Transverse colon (tissue), 4 donors: Measurements from ENCODE around the gene PTPN6. TPM values are rescaled to one million over a fixed set of nuclear protein-coding genes. Genes with fewer than 3 reads are reported as not detected.
A peak's percentile ranks its signal among the peaks of the same experiment; 100 is the strongest.

Experiments used
- DNase-seq: peaks from one replicate; pipeline ENCODE4 v3.0.0-alpha.2; 2019
- H3K27ac ChIP-seq, 4 donors: fragments of 200-600 bp; sonication (generic); 2 replicates each; pipeline ENCODE4 v1.5.1; 2016 to 2018; ENCODE audit warnings: inconsistent platforms in 4 of 4
- H3K27me3 ChIP-seq: fragments of 200-600 bp; sonication (generic); 2 replicates; pipeline ENCODE4 v1.5.1; 2017; ENCODE audit warnings: inconsistent platforms
- H3K36me3 ChIP-seq, 4 donors: fragments of 200-600 bp; sonication (generic); 2 replicates each; pipeline ENCODE4 v1.5.1; 2017 to 2019; ENCODE audit warnings: inconsistent platforms in 4 of 4
- H3K4me1 ChIP-seq, 4 donors: fragments of 200-600 bp; sonication (generic); 2 replicates each; pipeline ENCODE4 v1.5.1; 2017 to 2020; ENCODE audit warnings: inconsistent platforms in 4 of 4
- H3K4me3 ChIP-seq, 4 donors: fragments of 200-600 bp; sonication (generic); 1 replicate in 1 of 4; 2 replicates in 3 of 4; pipeline versions ENCODE4 v1.5.1 to v1.6.1; 2017 to 2019; ENCODE audit warnings: inconsistent platforms in 4 of 4
- H3K9me3 ChIP-seq, 2 donors: fragments of 200-600 bp; sonication (generic); 2 replicates each; pipeline ENCODE4 v1.5.1; 2017 to 2019; ENCODE audit warnings: inconsistent platforms in 2 of 2
- CTCF ChIP-seq, 5 experiments: fragments of 200-600 bp in 3 of 5; fragments of 450-650 bp in 2 of 5; sonication (generic) in 3 of 5; IDR thresholded peaks; 1 replicate in 2 of 5; 2 replicates in 3 of 5; pipeline ENCODE4 v1.5.1; 2016 to 2017; ENCODE audit warnings: antibody characterized with exemption in 5 of 5, inconsistent platforms in 3 of 5, mild to moderate bottlenecking in 2 of 5, moderate library complexity in 1 of 5
- EP300 ChIP-seq: sonication (generic); formaldehyde crosslinking; IDR thresholded peaks from one replicate; pipeline ENCODE4 v1.6.1; 2017; ENCODE audit warnings: antibody characterized with exemption, low read depth
- POLR2A ChIP-seq: fragments of 450-650 bp; IDR thresholded peaks from one replicate; pipeline ENCODE4 v1.6.1; 2016; ENCODE audit warnings: antibody characterized with exemption, mild to moderate bottlenecking, moderate library complexity
- POLR2AphosphoS5 ChIP-seq, 3 donors: sonication (generic); formaldehyde crosslinking; IDR thresholded peaks; one replicate each; pipeline ENCODE4 v1.6.1; 2016; ENCODE audit warnings: antibody characterized with exemption in 3 of 3
- WGBS, 2 donors: methylation state at CpG; one replicate each; pipeline ENCODE4 v1.1.5; 2018; ENCODE audit warnings: low coverage in 1 of 2; 5-methylcytosine and 5-hydroxymethylcytosine counted together
- in situ Hi-C, 4 donors: fragments of 200-750 bp; cut with MboI; loops; one replicate each; pipeline versions ENCODE4 v1.15.0 to v1.15.1; 2017; ENCODE audit warnings: low sequenced_read_pairs in 3 of 4, low pct_ligation_motif_present in 1 of 4, low pct_unique_long_range_greater_than_20kb in 1 of 4
- intact Hi-C: fragments of 100-400 bp; cut with DNase I; formaldehyde crosslinking; loops from one replicate; pipeline ENCODE4 v1.15.1; 2023; ENCODE audit warnings: low total_unique reads
- total RNA-seq, 4 donors: library from RNA; depleted of rRNA; stranded (reverse); fragments of >200 nt; gene quantifications; one replicate each; pipeline ENCODE4 v1.1.0, GENCODE V29; 2016

Gene PTPN6
- total RNA-seq, 4 donors from 2014 or later: 21.7 to 49.0 (median 36.1) TPM

- Histone ChIP-seq H3K9me3 (no peaks in the 10 kb centered on the region), H3K36me3 (no peaks in the 10 kb centered on the region), H3K27me3 (peaks cover under 1% of the 10 kb centered on the region), H3K4me1 (peaks cover 10 to 21% (median 16%) of the 10 kb centered on the region in 4 donors), H3K4me3 (no peak overlapping the region), H3K27ac (no peak overlapping the region)
- no peak for DNase-seq
- in situ Hi-C loops (loop anchor here in 1 of 4 donors (25.0 kb wide), 1 partner anchor 193 kb away; the partner anchor contains the start of gene C1RL), intact Hi-C loops (no loop called here)
- WGBS, 2 donors: 70% methylated on average over 7 of the region's 7 CpGs; no CpG with 5 or more reads in 1 of the 2 donors
- TF ChIP-seq POLR2AphosphoS5 (IDR thresholded peaks at IDR 0.05) (no peak), POLR2A (no peak), EP300 (no peak), CTCF (IDR thresholded peaks at IDR 0.05) (no peak)
These were observed 31.6 kb upstream of the PTPN6 start for GRCh38 chr12:6919588-6919987.

- 90% methylated on average over 7 of the region's 7 CpGs; no CpG with 5 or more reads in 1 of the 2 donors for WGBS, 2 donors
- intact Hi-C loops (no loop called here), in situ Hi-C loops (loop anchor here in 1 of 4 donors (25.0 kb wide), 1 partner anchor 191 kb away; the partner anchor contains the start of gene C1RL)
- H3K36me3 ChIP-seq: no peaks in the 10 kb centered on the region
- H3K9me3 ChIP-seq: no peaks in the 10 kb centered on the region
- DNase-seq: no peak
- no peaks in the 10 kb centered on the region for H3K27me3 ChIP-seq
- TF ChIP-seq POLR2A (no peak), POLR2AphosphoS5 (IDR thresholded peaks at IDR 0.05) (no peak), CTCF (IDR thresholded peaks at IDR 0.05) (no peak), EP300 (no peak)
- peak overlapping the region in 1 of 4 donors; percentile 19 for H3K27ac ChIP-seq
- no peak overlapping the region for H3K4me3 ChIP-seq
- H3K4me1 ChIP-seq: peaks cover 11 to 29% (median 25%) of the 10 kb centered on the region in 4 donors
These were observed 29.6 kb upstream of the PTPN6 start for GRCh38 chr12:6921539-6921938.

GRCh38 chr12:6921996-6922946 is 28.9 kb upstream of the PTPN6 start:
- intact Hi-C loops: no loop called here
- H3K27me3 ChIP-seq: no peaks in the 10 kb centered on the region
- 73 to 83% methylated on average over 1 to 9 of the region's 9 CpGs for WGBS, 2 donors

More at GRCh38 chr12:6921996-6922946, 28.9 kb upstream of the PTPN6 start:
- TF ChIP-seq POLR2AphosphoS5 (IDR thresholded peaks at IDR 0.05): no peak
- TF ChIP-seq EP300: no peak
- no peak for TF ChIP-seq POLR2A
- TF ChIP-seq CTCF (IDR thresholded peaks at IDR 0.05): no peak
- Histone ChIP-seq H3K27ac (peak overlapping the region in 2 of 4 donors; percentile 14 to 19), H3K9me3 (no peaks in the 10 kb centered on the region), H3K4me1 (peaks cover 11 to 36% (median 32%) of the 10 kb centered on the region in 4 donors), H3K36me3 (no peaks in the 10 kb centered on the region), H3K4me3 (no peak overlapping the region)
- DNase-seq: peak; percentile 41
- in situ Hi-C loops: loop anchor here in 1 of 4 donors (25.0 kb wide), 1 partner anchor 190 kb away; the partner anchor contains the start of gene C1RL
